ENCODE measurements around the gene KHDRBS2.

The KHDRBS2 gene

GRCh38 chr6:61841958-61842357, 444.1 kb downstream of the KHDRBS2 start:
- H3K14ac ChIP-seq (ENCODE audit: low read length) = no peak overlapping the region
- no peak overlapping the region for H2AK5ac ChIP-seq (ENCODE audit: low read length)
- no peaks in the 10 kb centered on the region for H3K79me1 ChIP-seq (ENCODE audit: low read length)
- no peak overlapping the region for H4K91ac ChIP-seq (ENCODE audit: low read depth, low read length)
- H4K8ac ChIP-seq (ENCODE audit: low read depth, low read length) = no peak overlapping the region
- no peak overlapping the region for H3K4me2 ChIP-seq (ENCODE audit: low read length)
- H2BK5ac ChIP-seq (ENCODE audit: low read depth, low read length, poor library complexity) = no peak overlapping the region
- H4K12ac ChIP-seq (ENCODE audit: low read depth, low read length) = no peak overlapping the region
- H2BK120ac ChIP-seq (ENCODE audit: insufficient read depth, low read length, poor library complexity) = no peak overlapping the region
- no peak overlapping the region for H3K23ac ChIP-seq (ENCODE audit: low read length)
- no peak overlapping the region for H2BK12ac ChIP-seq (ENCODE audit: low read length)
- no peak overlapping the region for H3K4ac ChIP-seq (ENCODE audit: low read depth, low read length)
- H3K4me3 ChIP-seq (ENCODE audit: low read depth, low read length) = no peak overlapping the region
- no peak overlapping the region for H3K27ac ChIP-seq (ENCODE audit: low read depth, low read length)
- no peak overlapping the region for H3K18ac ChIP-seq (ENCODE audit: low read length)
- no peaks in the 10 kb centered on the region for H3K79me2 ChIP-seq (ENCODE audit: control insufficient read depth, insufficient read depth, low read length, poor library complexity)
- no peak overlapping the region for H3K9ac ChIP-seq (ENCODE audit: low read length)
- H2AFZ ChIP-seq (ENCODE audit: insufficient read depth, low read length, poor library complexity) = no peak overlapping the region
- H3K36me3 ChIP-seq (ENCODE audit: control insufficient read depth in 1 of 2, insufficient read depth in 2 of 2, low read length in 2 of 2) = no peaks in the 10 kb centered on the region
- no peaks in the 10 kb centered on the region for H3K4me1 ChIP-seq (ENCODE audit: control insufficient read depth in 1 of 2, insufficient read depth in 2 of 2, low read length in 2 of 2)
- no peaks in the 10 kb centered on the region for H3K9me3 ChIP-seq (ENCODE audit: insufficient read depth, low read depth, low read length)
- H3K27me3 ChIP-seq (ENCODE audit: insufficient read depth, low read length) = no peaks in the 10 kb centered on the region
- DNase-seq = no peak

- Histone ChIP-seq H3K4me1 (ENCODE audit: control insufficient read depth in 1 of 2, insufficient read depth in 2 of 2, low read length in 2 of 2) (no peaks in the 10 kb centered on the region), H3K4me3 (ENCODE audit: low read depth, low read length) (no peak overlapping the region), H3K23ac (ENCODE audit: low read length) (no peak overlapping the region), H4K8ac (ENCODE audit: low read depth, low read length) (no peak overlapping the region), H3K9me3 (ENCODE audit: insufficient read depth, low read depth, low read length) (no peaks in the 10 kb centered on the region), H3K27me3 (ENCODE audit: insufficient read depth, low read length) (no peaks in the 10 kb centered on the region), H3K4me2 (ENCODE audit: low read length) (no peak overlapping the region), H3K36me3 (ENCODE audit: control insufficient read depth in 1 of 2, insufficient read depth in 2 of 2, low read length in 2 of 2) (no peaks in the 10 kb centered on the region), H3K9ac (ENCODE audit: low read length) (no peak overlapping the region), H3K14ac (ENCODE audit: low read length) (no peak overlapping the region), H2BK12ac (ENCODE audit: low read length) (no peak overlapping the region), H3K18ac (ENCODE audit: low read length) (no peak overlapping the region), H3K4ac (ENCODE audit: low read depth, low read length) (no peak overlapping the region), H3K27ac (ENCODE audit: low read depth, low read length) (no peak overlapping the region), H2AFZ (ENCODE audit: insufficient read depth, low read length, poor library complexity) (no peak overlapping the region), H2BK5ac (ENCODE audit: low read depth, low read length, poor library complexity) (no peak overlapping the region), H2AK5ac (ENCODE audit: low read length) (no peak overlapping the region), H2BK120ac (ENCODE audit: insufficient read depth, low read length, poor library complexity) (no peak overlapping the region), H3K79me1 (ENCODE audit: low read length) (no peaks in the 10 kb centered on the region), H3K79me2 (ENCODE audit: control insufficient read depth, insufficient read depth, low read length, poor library complexity) (no peaks in the 10 kb centered on the region), H4K91ac (ENCODE audit: low read depth, low read length) (no peak overlapping the region), H4K12ac (ENCODE audit: low read depth, low read length) (no peak overlapping the region)
- no CpG with 5 or more reads among the region's 2 CpGs for WGBS (ENCODE audit: extremely low coverage, insufficient coverage, insufficient read length)
- no peak for DNase-seq
Measured at GRCh38 chr6:61835237-61835636, 450.8 kb downstream of the KHDRBS2 start.

- Histone ChIP-seq H3K4ac (ENCODE audit: low read depth, low read length) (no peak overlapping the region), H3K27me3 (ENCODE audit: insufficient read depth, low read length) (no peaks in the 10 kb centered on the region), H3K4me2 (ENCODE audit: low read length) (no peak overlapping the region), H4K91ac (ENCODE audit: low read depth, low read length) (no peak overlapping the region), H3K9ac (ENCODE audit: low read length) (no peak overlapping the region), H3K23ac (ENCODE audit: low read length) (no peak overlapping the region), H2BK120ac (ENCODE audit: insufficient read depth, low read length, poor library complexity) (no peak overlapping the region), H2AFZ (ENCODE audit: insufficient read depth, low read length, poor library complexity) (no peak overlapping the region), H3K27ac (ENCODE audit: low read depth, low read length) (no peak overlapping the region), H2BK5ac (ENCODE audit: low read depth, low read length, poor library complexity) (no peak overlapping the region), H3K4me1 (ENCODE audit: control insufficient read depth in 1 of 2, insufficient read depth in 2 of 2, low read length in 2 of 2) (no peaks in the 10 kb centered on the region), H3K18ac (ENCODE audit: low read length) (no peak overlapping the region), H3K9me3 (ENCODE audit: insufficient read depth, low read depth, low read length) (no peaks in the 10 kb centered on the region), H3K36me3 (ENCODE audit: control insufficient read depth in 1 of 2, insufficient read depth in 2 of 2, low read length in 2 of 2) (no peaks in the 10 kb centered on the region), H2BK12ac (ENCODE audit: low read length) (no peak overlapping the region), H4K8ac (ENCODE audit: low read depth, low read length) (no peak overlapping the region), H3K79me1 (ENCODE audit: low read length) (no peaks in the 10 kb centered on the region), H3K79me2 (ENCODE audit: control insufficient read depth, insufficient read depth, low read length, poor library complexity) (no peaks in the 10 kb centered on the region), H4K12ac (ENCODE audit: low read depth, low read length) (no peak overlapping the region), H2AK5ac (ENCODE audit: low read length) (no peak overlapping the region), H3K14ac (ENCODE audit: low read length) (no peak overlapping the region), H3K4me3 (ENCODE audit: low read depth, low read length) (no peak overlapping the region)
- no CpG with 5 or more reads among the region's 2 CpGs for WGBS (ENCODE audit: extremely low coverage, insufficient coverage, insufficient read length)
- no peak for DNase-seq
Measured at GRCh38 chr6:61833176-61833755, 452.8 kb downstream of the KHDRBS2 start.

- Histone ChIP-seq H3K79me2 (ENCODE audit: control insufficient read depth, insufficient read depth, low read length, poor library complexity) (no peaks in the 10 kb centered on the region), H2AK5ac (ENCODE audit: low read length) (no peak overlapping the region), H3K4me2 (ENCODE audit: low read length) (no peak overlapping the region), H3K9ac (ENCODE audit: low read length) (no peak overlapping the region), H3K18ac (ENCODE audit: low read length) (no peak overlapping the region), H2AFZ (ENCODE audit: insufficient read depth, low read length, poor library complexity) (no peak overlapping the region), H2BK5ac (ENCODE audit: low read depth, low read length, poor library complexity) (no peak overlapping the region), H3K27me3 (ENCODE audit: insufficient read depth, low read length) (no peaks in the 10 kb centered on the region), H4K91ac (ENCODE audit: low read depth, low read length) (no peak overlapping the region), H3K27ac (ENCODE audit: low read depth, low read length) (no peak overlapping the region), H3K4me1 (ENCODE audit: control insufficient read depth in 1 of 2, insufficient read depth in 2 of 2, low read length in 2 of 2) (no peaks in the 10 kb centered on the region), H3K9me3 (ENCODE audit: insufficient read depth, low read depth, low read length) (no peaks in the 10 kb centered on the region), H3K36me3 (ENCODE audit: control insufficient read depth in 1 of 2, insufficient read depth in 2 of 2, low read length in 2 of 2) (no peaks in the 10 kb centered on the region), H4K12ac (ENCODE audit: low read depth, low read length) (no peak overlapping the region), H3K14ac (ENCODE audit: low read length) (no peak overlapping the region), H4K8ac (ENCODE audit: low read depth, low read length) (no peak overlapping the region), H3K4ac (ENCODE audit: low read depth, low read length) (no peak overlapping the region), H3K23ac (ENCODE audit: low read length) (no peak overlapping the region), H3K79me1 (ENCODE audit: low read length) (no peaks in the 10 kb centered on the region), H2BK120ac (ENCODE audit: insufficient read depth, low read length, poor library complexity) (no peak overlapping the region), H2BK12ac (ENCODE audit: low read length) (no peak overlapping the region), H3K4me3 (ENCODE audit: low read depth, low read length) (no peak overlapping the region)
- no CpG with 5 or more reads among the region's 2 CpGs for WGBS (ENCODE audit: extremely low coverage, insufficient coverage, insufficient read length)
- no peak for DNase-seq
Measured at GRCh38 chr6:61817716-61818115, 468.3 kb downstream of the KHDRBS2 start.

Data from trophoblast cell (in vitro differentiated cells and primary cell).